GM06990 (cell line): ENCODE results near the gene GLIS1.

Source experiments
- DNase-seq: peaks from one replicate; pipeline ENCODE4 v3.0.0-alpha.2; 2011; ENCODE audit not compliant: insufficient read length; ENCODE audit errors: extremely low read depth
- H3K27me3 ChIP-seq: replicated peaks from 2 replicates; pipeline ENCODE4 v1.6.0; 2011; ENCODE audit warnings: low read length; ENCODE audit not compliant: control insufficient read depth, insufficient read depth
- H3K36me3 ChIP-seq: 2 replicates; pipeline ENCODE4 v1.5.1; 2011; ENCODE audit warnings: low read length; ENCODE audit not compliant: control insufficient read depth, insufficient read depth
- H3K4me3 ChIP-seq: replicated peaks from 2 replicates; pipeline ENCODE4 v1.5.1; 2011; ENCODE audit warnings: low read depth, mild to moderate bottlenecking, control low read depth, low read length
- TF ChIP-seq, protein P1 (sequence below): IDR thresholded peaks from 2 replicates; pipeline ENCODE4 v1.5.1; 2011; ENCODE audit warnings: low read length, control low read depth, mild to moderate bottlenecking, inconsistent platforms; ENCODE audit not compliant: insufficient read depth, poor library complexity, severe bottlenecking

GLIS1 gene

DNA sequence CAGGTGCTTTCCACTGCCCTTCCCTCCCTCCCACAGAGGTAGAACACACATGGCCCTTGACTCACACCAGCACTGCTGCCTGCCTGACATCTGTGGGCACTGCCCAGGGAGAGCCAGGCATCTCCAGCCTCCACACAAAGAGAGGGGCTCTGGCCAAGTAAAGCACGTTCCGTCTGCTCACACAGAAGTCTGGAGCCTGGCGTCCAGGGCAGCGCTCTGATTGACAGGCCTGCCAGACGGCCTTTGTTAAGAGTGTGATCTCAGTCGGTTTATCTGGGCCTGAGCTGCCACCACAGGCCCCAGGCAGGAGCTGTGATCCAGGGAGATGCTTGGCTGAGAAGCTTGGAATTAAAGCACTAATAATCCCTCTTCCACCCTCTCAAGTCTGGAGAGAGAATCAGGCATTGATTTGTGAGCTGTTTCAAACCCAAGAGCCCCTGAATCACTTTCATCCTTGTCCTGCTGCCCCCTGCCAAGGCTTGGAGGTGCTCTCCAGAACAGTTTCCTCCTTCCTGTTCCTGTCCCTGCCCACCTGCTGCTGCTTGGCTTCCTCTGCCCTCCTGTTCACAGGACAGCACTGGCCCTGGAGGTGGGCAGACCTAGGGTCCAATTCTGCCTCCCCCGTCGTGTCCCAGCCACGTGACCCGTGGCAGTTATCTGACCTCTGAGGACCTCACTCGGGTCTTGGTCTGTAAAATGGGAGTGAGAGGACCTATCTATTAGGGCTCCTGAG lies 276.0 kb downstream of the GLIS1 start:
- H3K27me3 ChIP-seq, result no peaks in the 10 kb centered on the region
- DNase-seq, result no peak
- TF ChIP-seq, protein P1, sequence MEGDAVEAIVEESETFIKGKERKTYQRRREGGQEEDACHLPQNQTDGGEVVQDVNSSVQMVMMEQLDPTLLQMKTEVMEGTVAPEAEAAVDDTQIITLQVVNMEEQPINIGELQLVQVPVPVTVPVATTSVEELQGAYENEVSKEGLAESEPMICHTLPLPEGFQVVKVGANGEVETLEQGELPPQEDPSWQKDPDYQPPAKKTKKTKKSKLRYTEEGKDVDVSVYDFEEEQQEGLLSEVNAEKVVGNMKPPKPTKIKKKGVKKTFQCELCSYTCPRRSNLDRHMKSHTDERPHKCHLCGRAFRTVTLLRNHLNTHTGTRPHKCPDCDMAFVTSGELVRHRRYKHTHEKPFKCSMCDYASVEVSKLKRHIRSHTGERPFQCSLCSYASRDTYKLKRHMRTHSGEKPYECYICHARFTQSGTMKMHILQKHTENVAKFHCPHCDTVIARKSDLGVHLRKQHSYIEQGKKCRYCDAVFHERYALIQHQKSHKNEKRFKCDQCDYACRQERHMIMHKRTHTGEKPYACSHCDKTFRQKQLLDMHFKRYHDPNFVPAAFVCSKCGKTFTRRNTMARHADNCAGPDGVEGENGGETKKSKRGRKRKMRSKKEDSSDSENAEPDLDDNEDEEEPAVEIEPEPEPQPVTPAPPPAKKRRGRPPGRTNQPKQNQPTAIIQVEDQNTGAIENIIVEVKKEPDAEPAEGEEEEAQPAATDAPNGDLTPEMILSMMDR, result no peak
- H3K36me3 ChIP-seq, result no peaks in the 10 kb centered on the region
- H3K4me3 ChIP-seq, result no peak overlapping the region

- Histone ChIP-seq H3K27me3 (no peaks in the 10 kb centered on the region), H3K4me3 (no peak overlapping the region), H3K36me3 (no peaks in the 10 kb centered on the region)
- TF ChIP-seq, protein P1, result no peak
- DNase-seq, result no peak
These were observed 276.8 kb downstream of the GLIS1 start for GRCh38 chr1:53462193-53462592.

DNA sequence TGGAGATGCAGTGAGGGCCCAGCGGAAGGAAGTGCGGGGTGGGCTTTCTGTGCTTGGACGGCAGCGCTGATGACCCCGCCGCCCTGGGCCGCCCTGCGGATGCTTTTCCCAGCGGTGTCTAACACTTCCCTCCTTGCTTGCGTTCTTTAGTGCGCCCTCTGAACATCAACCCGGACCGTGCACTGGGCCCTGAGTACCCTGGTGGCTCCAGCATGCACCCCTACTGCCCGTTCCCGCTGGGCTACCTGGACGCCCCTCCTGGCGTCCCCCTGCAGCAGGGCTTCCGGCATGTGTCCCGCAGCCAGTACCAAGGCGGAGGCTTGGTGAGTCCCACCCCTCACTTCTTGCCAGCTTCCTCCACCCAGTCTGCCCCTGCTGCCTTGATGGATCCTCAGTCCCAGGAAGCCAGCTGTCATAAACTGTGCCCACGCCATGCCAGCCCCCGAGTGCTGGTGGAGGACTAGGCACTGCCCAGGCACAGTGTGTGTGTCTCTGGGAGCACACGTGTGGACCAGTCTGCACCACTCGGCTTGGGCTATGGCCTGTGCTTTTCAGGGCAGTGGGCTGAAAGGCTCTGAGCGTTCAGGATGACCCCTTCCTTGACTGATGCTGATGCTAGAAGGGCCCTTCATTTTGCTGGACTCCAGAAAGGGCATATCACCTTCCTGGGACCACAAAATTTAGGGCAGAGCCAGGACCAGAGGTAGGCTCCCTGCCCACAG lies 277.5 kb downstream of the GLIS1 start:
- TF ChIP-seq, protein P1, result no peak
- Histone ChIP-seq H3K27me3 (no peaks in the 10 kb centered on the region), H3K4me3 (no peak overlapping the region)

DNA sequence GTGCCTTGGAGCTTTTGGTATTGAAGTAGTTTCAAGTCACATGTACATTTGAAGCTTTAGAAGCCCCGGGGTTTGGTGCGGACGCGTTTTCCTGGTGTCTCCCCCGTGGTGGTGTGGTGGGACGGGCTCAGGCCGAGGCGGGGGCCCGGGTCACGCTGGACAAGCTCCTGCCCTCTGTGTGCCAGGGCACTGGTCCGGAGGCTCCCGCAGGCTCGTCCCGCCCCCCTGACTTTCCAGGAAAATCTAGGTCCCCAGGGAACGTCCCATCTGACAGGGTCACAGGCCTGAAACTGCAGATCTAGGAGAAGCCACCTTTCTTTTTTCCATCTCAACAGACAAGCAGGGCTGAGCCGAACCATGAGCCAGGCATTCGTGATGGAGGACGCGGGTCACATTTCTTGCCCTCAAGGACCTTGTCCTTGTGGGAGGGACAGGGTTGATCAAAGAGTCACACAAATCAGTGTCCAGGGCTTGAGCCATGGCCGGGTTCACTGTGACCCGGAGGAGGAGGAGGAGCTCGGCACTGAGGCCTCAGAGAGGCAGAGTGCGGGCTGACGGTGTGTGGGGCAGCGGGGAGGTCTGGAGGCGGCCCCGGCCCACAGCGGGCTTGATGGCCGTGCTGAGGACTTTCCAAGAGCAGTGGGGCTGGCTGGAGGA lies 278.2 kb downstream of the GLIS1 start:
- TF ChIP-seq, protein P1, result no peak
- no peak for DNase-seq
- Histone ChIP-seq H3K36me3 (no peaks in the 10 kb centered on the region), H3K4me3 (no peak overlapping the region), H3K27me3 (no peaks in the 10 kb centered on the region)

More for the DNA sequence above, 277.5 kb downstream of the GLIS1 start:
- no peak for DNase-seq
- H3K36me3 ChIP-seq, result no peaks in the 10 kb centered on the region

DNA sequence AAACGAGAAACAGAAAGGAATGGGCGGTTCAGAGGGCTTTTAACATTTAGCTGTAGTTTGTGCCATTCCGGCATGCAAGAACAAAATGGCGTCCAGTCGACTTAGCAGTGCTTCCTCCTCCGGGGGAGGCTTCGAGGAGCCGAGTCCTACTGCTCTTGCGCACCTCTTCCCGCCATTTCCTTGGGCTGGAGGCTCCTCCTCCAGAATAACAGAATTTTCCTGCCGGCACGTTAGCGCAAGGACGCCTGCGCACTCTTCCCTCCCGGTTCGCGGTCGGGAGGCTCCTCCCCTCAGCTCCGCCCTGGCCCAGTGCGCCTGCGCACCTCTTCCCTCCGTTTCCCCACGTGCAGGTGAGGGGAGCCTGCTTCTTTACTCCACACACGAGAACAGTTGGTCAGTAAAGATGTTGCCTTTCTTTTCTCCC lies 278.7 kb downstream of the GLIS1 start:
- no peaks in the 10 kb centered on the region for H3K36me3 ChIP-seq
- H3K27me3 ChIP-seq, result no peaks in the 10 kb centered on the region
- TF ChIP-seq, protein P1, result no peak
- DNase-seq, result no peak
- no peak overlapping the region for H3K4me3 ChIP-seq
